H1 (cell line): ENCODE measurements around the gene TRAF3IP3. TPM values are rescaled to one million over a fixed set of nuclear protein-coding genes. Genes with fewer than 3 reads are reported as not detected.

Source experiments
- CTCF ChIA-PET: fragments of 300-600 bp; sonication (Branson Sonifier 250); formaldehyde crosslinking; loops from one replicate; lab custom pipeline; 2021; ENCODE audit not compliant: partially characterized antibody; lab: Charles Lee
- POLR2A ChIA-PET: fragments of 300-600 bp; sonication (Branson Sonifier 250); formaldehyde crosslinking; loops from one replicate; lab custom pipeline; 2021; ENCODE audit warnings: inconsistent platforms; ENCODE audit not compliant: partially characterized antibody; lab: Charles Lee
- DNase-seq, 2 experiments: peaks; one replicate each; pipeline versions ENCODE4 v3.0.0 to v3.0.0-alpha.2; 2010 to 2022; ENCODE audit warnings: low spot score in 2 of 2, low read depth in 1 of 2, mixed read lengths in 1 of 2
- FAIRE-seq: peaks from 2 replicates; lab custom pipeline; 2011; peaks lifted over from hg19 to GRCh38; lab: Jason Lieb, UNC
- H2AFZ ChIP-seq: 2 replicates; pipeline ENCODE4 v1.8.1; 2012; ENCODE audit warnings: low read length, inconsistent platforms
- H2AK5ac ChIP-seq: 2 replicates; pipeline ENCODE4 v1.6.1; 2013; ENCODE audit warnings: low read depth, low read length
- H2BK120ac ChIP-seq: replicated peaks from 2 replicates; pipeline ENCODE3; 2013; ENCODE audit warnings: low read depth, low read length, inconsistent platforms
- H2BK12ac ChIP-seq: 2 replicates; pipeline ENCODE4 v1.6.1; 2013; ENCODE audit warnings: low read depth, low read length
- H2BK15ac ChIP-seq: 2 replicates; pipeline ENCODE4 v1.6.1; 2013; ENCODE audit warnings: low read length
- H2BK20ac ChIP-seq: 2 replicates; pipeline ENCODE4 v1.6.1; 2013; ENCODE audit warnings: low read length
- H2BK5ac ChIP-seq: 2 replicates; pipeline ENCODE4 v1.6.1; 2013; ENCODE audit warnings: low read depth, low read length
- H3K14ac ChIP-seq: 2 replicates; pipeline ENCODE4 v1.6.1; 2013; ENCODE audit warnings: inconsistent platforms; ENCODE audit not compliant: insufficient read length
- H3K18ac ChIP-seq: 2 replicates; pipeline ENCODE4 v1.6.1; 2013; ENCODE audit warnings: low read length; ENCODE audit errors: extremely low read depth
- H3K23ac ChIP-seq: 2 replicates; pipeline ENCODE4 v1.6.1; 2013; ENCODE audit warnings: inconsistent platforms; ENCODE audit not compliant: insufficient read length
- H3K23me2 ChIP-seq: 2 replicates; pipeline ENCODE4 v1.6.1; 2013; ENCODE audit warnings: low read depth, low read length
- H3K27ac ChIP-seq: 2 replicates; pipeline ENCODE4 v1.6.1; 2011; ENCODE audit warnings: low read depth, low read length, inconsistent platforms
- H3K27me3 ChIP-seq, 4 experiments: replicated peaks in 1 of 4; 1 replicate in 1 of 4; 2 replicates in 3 of 4; pipeline versions ENCODE4 v1.6.1 to v1.8.1; 2011 to 2013; ENCODE audit warnings: low read length in 3 of 4, mild to moderate bottlenecking in 3 of 4, inconsistent platforms in 2 of 4, mixed read lengths in 2 of 4, moderate library complexity in 1 of 4; ENCODE audit not compliant: control insufficient read depth in 3 of 4, insufficient read depth in 3 of 4; ENCODE audit errors: extremely low read depth in 1 of 4
- H3K36me3 ChIP-seq, 4 experiments: 2 replicates each; pipeline versions ENCODE4 v1.6.1 to v1.8.1; 2011 to 2013; ENCODE audit warnings: mild to moderate bottlenecking in 4 of 4, low read length in 3 of 4, moderate library complexity in 2 of 4, control low read depth in 1 of 4, inconsistent platforms in 1 of 4; ENCODE audit not compliant: insufficient read depth in 4 of 4, control insufficient read depth in 2 of 4
- H3K4ac ChIP-seq: replicated peaks from 2 replicates; pipeline ENCODE3; 2013; ENCODE audit warnings: low read length, low read depth, mixed read lengths, inconsistent platforms; ENCODE audit not compliant: insufficient read length
- H3K4me1 ChIP-seq, 4 experiments: replicated peaks in 1 of 4; 1 replicate in 1 of 4; 2 replicates in 3 of 4; pipeline versions ENCODE4 v1.6.1 to v1.8.1; 2011 to 2013; ENCODE audit warnings: low read length in 3 of 4, inconsistent platforms in 2 of 4, mixed read lengths in 1 of 4; ENCODE audit not compliant: insufficient read depth in 4 of 4, control insufficient read depth in 3 of 4
- H3K4me2 ChIP-seq, 2 experiments: 2 replicates each; pipeline versions ENCODE4 v1.6.1 to v1.8.1; 2011 to 2013; ENCODE audit warnings: low read depth in 2 of 2, low read length in 2 of 2, control low read depth in 1 of 2, inconsistent platforms in 1 of 2, mild to moderate bottlenecking in 1 of 2; ENCODE audit not compliant: insufficient read depth in 1 of 2
- H3K4me3 ChIP-seq, 4 experiments: fragments of 200-600, 300-600 bp in 1 of 4; sonication (generic), shearing (Covaris generic), sonication (Bioruptor Twin) in 1 of 4; 2 replicates each; pipeline versions ENCODE4 v1.5.1 to v1.8.1; 2011 to 2016; ENCODE audit warnings: low read length in 4 of 4, low read depth in 3 of 4, control low read depth in 2 of 4, inconsistent platforms in 2 of 4, mild to moderate bottlenecking in 2 of 4, mixed read lengths in 1 of 4, moderate library complexity in 1 of 4; ENCODE audit not compliant: insufficient read depth in 2 of 4; ENCODE audit errors: extremely low read depth in 1 of 4
- H3K56ac ChIP-seq: replicated peaks from 2 replicates; pipeline ENCODE3; 2013; ENCODE audit warnings: low read depth, mild to moderate bottlenecking, mixed read lengths, low read length, inconsistent platforms; ENCODE audit not compliant: insufficient read length
- H3K79me1 ChIP-seq: 2 replicates; pipeline ENCODE4 v1.6.1; 2013; ENCODE audit warnings: low read depth, low read length, control low read depth
- H3K79me2 ChIP-seq, 2 experiments: 2 replicates each; pipeline versions ENCODE4 v1.6.1 to v1.8.1; 2012 to 2013; ENCODE audit warnings: low read length in 2 of 2, mild to moderate bottlenecking in 2 of 2, inconsistent platforms in 1 of 2; ENCODE audit not compliant: insufficient read depth in 2 of 2, control insufficient read depth in 1 of 2
- H3K9ac ChIP-seq, 4 experiments: replicated peaks in 1 of 4; 1 replicate in 1 of 4; 2 replicates in 3 of 4; pipeline versions ENCODE4 v1.6.1 to v1.8.1; 2011 to 2013; ENCODE audit warnings: low read depth in 3 of 4, low read length in 3 of 4, control low read depth in 2 of 4, mild to moderate bottlenecking in 2 of 4, moderate library complexity in 2 of 4, inconsistent platforms in 1 of 4; ENCODE audit errors: extremely low read depth in 1 of 4
- H3K9me3 ChIP-seq, 2 experiments: 2 replicates each; pipeline versions ENCODE4 v1.6.1 to v1.8.1; 2012 to 2013; ENCODE audit warnings: mild to moderate bottlenecking in 2 of 2, moderate library complexity in 2 of 2, control low read depth in 1 of 2, inconsistent platforms in 1 of 2, low read depth in 1 of 2, low read length in 1 of 2, mixed read lengths in 1 of 2; ENCODE audit not compliant: insufficient read depth in 2 of 2
- H4K20me1 ChIP-seq, 2 experiments: replicated peaks in 1 of 2; 2 replicates each; pipeline versions ENCODE3 to v1.8.1; 2011 to 2013; ENCODE audit warnings: inconsistent platforms in 2 of 2, low read length in 2 of 2, mild to moderate bottlenecking in 1 of 2; ENCODE audit not compliant: insufficient read depth in 2 of 2, control insufficient read depth in 1 of 2
- H4K5ac ChIP-seq: 2 replicates; pipeline ENCODE4 v1.6.1; 2013; ENCODE audit warnings: low read length, low read depth, mixed read lengths, inconsistent platforms; ENCODE audit not compliant: insufficient read length
- H4K8ac ChIP-seq: 2 replicates; pipeline ENCODE4 v1.8.0; 2013; ENCODE audit warnings: mild to moderate bottlenecking, moderate library complexity, low read length, inconsistent platforms; ENCODE audit not compliant: insufficient read depth; ENCODE audit errors: extremely low read depth
- H4K91ac ChIP-seq: replicated peaks from 2 replicates; pipeline ENCODE3; 2013; ENCODE audit warnings: low read length, mixed read lengths, inconsistent platforms; ENCODE audit not compliant: insufficient read length
- BRCA1 ChIP-seq: IDR thresholded peaks from 2 replicates; pipeline ENCODE4 v1.6.1; 2012; ENCODE audit warnings: low read depth, low read length, improper control_type of control experiment
- CTBP2 ChIP-seq: IDR thresholded peaks from 2 replicates; pipeline ENCODE4 v1.7.0; 2011; ENCODE audit warnings: borderline replicate concordance, mild to moderate bottlenecking, moderate library complexity, mixed read lengths, low read length; ENCODE audit not compliant: insufficient read depth, insufficient read length
- POLR2A ChIP-seq, 2 experiments: IDR thresholded peaks; 1 replicate in 1 of 2; 2 replicates in 1 of 2; pipeline ENCODE4 v1.6.1; 2011; ENCODE audit warnings: low read depth in 2 of 2, low read length in 2 of 2, mild to moderate bottlenecking in 2 of 2; ENCODE audit errors: control extremely low read depth in 1 of 2
- RNF2 ChIP-seq: fragments of 200-900, 300-1000 bp; sonication (generic); IDR thresholded peaks from 2 replicates; pipeline ENCODE4 v1.7.1; 2016; ENCODE audit warnings: borderline replicate concordance, low read depth, mild to moderate bottlenecking, antibody characterized with exemption, low read length; ENCODE audit not compliant: poor library complexity, severe bottlenecking; ENCODE audit errors: missing control alignments
- SP1 ChIP-seq: IDR thresholded peaks from 2 replicates; pipeline ENCODE4 v1.6.1; 2011; ENCODE audit warnings: low read depth, low read length
- SUZ12 ChIP-seq: fragments of 200-600 bp; sonication (generic); IDR thresholded peaks from 2 replicates; pipeline ENCODE4 v1.6.1; 2012; ENCODE audit warnings: mild to moderate bottlenecking, inconsistent platforms, low read length, moderate library complexity, mixed read lengths
- ZNF274 ChIP-seq: IDR thresholded peaks from 2 replicates; pipeline ENCODE4 v1.7.0; 2012; ENCODE audit warnings: low read length, borderline replicate concordance; ENCODE audit errors: extremely low read depth
- WGBS, 2 experiments: shearing (Covaris generic) in 1 of 2; methylation state at CpG; one replicate each; pipeline versions ENCODE4 v1.1.6 to v1.1.7; 2013 to 2015; ENCODE audit warnings: low lambda C conversion rate in 2 of 2, mixed read lengths in 2 of 2, inconsistent platforms in 1 of 2, low coverage in 1 of 2, missing lambda C conversion rate in 1 of 2; ENCODE audit not compliant: insufficient replicate concordance in 2 of 2, insufficient coverage in 1 of 2, insufficient read length in 1 of 2; ENCODE audit errors: extremely low coverage in 1 of 2, missing lambda C conversion rate in 1 of 2; 5-methylcytosine and 5-hydroxymethylcytosine counted together
- polyA plus RNA-seq, 7 experiments: library from polyadenylated mRNA; depleted of rRNA in 3 of 7; stranded (reverse) in 5 of 7; unstranded in 2 of 7; fragments of >200 nt in 5 of 7; fragments of 200-250 nt in 2 of 7; gene quantifications; 1 replicate in 5 of 7; 2 replicates in 1 of 7; 4 replicates in 1 of 7; pipeline versions ENCODE4 v1.2.1 to v1.2.3, GENCODE V29; 2011 to 2013; ENCODE audit warnings: missing spikeins in 2 of 7, mixed read lengths in 2 of 7
- total RNA-seq: library from RNA; stranded (reverse); fragmentation: NEBNext Ultra II Directional; extraction: Animal tissue kit (Norgen Biotek cat#: 25700); gene quantifications from 2 replicates; pipeline ENCODE4 v1.2.1, GENCODE V29; 2021

TRAF3IP3 gene
- total and polyA plus RNA-seq, 2 of the 8 experiments (the other 6 are each of a cell fraction or from before 2014, with no cell fraction given), result not detected

DNA sequence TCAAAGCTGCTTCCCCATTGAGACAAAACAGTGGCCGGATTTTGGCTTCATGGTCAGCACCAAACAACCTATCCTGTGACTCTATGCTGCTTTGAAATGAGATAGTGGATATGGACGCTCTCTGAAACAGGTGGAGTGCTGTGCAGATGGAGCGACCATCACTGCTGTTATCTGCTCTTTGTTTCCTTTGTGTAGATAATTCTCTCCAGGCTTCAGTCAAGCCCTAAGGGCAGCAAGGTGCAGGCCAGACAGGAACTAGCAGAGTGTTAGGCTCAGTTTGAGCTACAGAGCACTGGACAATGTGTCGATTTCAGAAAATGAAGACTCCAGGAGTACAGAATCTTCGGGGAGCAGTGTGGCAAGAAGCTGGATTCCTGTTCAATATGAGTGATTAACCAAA is 54.9 kb downstream of the TRAF3IP3 start:
- H3K9me3 ChIP-seq, result no peaks in the 10 kb centered on the region
- H3K4me1 ChIP-seq, result peaks cover 0 to 3% (median 0%) of the 10 kb centered on the region in 4 experiments; a peak in 1 of 7 replicates
- no peaks in the 10 kb centered on the region for H3K79me1 ChIP-seq
- H2BK12ac ChIP-seq, result no peak overlapping the region
- no peak overlapping the region for H3K14ac ChIP-seq
- no peaks in the 10 kb centered on the region for H3K36me3 ChIP-seq
- TF ChIP-seq CTBP2 (no peak), SP1 (no peak), BRCA1 (no peak), POLR2A (IDR thresholded peaks at IDR 0.05; ENCODE audit: control extremely low read depth in 1 of 2, low read depth in 2 of 2, low read length in 2 of 2) (no peak), RNF2 (no peak), SUZ12 (no peak), ZNF274 (no peak)
- TF ChIP-seq, all 59 proteins: peak for 0
- H2BK120ac ChIP-seq, result no peak overlapping the region
- no peak overlapping the region for H4K8ac ChIP-seq
- H3K4ac ChIP-seq, result no peak overlapping the region
- peak overlapping the region; percentile 92 for H2AFZ ChIP-seq
- 87% methylated on average over 5 of the region's 5 CpGs; no CpG with 5 or more reads in 1 of the 2 experiments for WGBS, 2 experiments
- DNase-seq (no peak), FAIRE-seq (no peak)
- H3K27me3 ChIP-seq, result no peaks in the 10 kb centered on the region
- no peak overlapping the region for H2BK15ac ChIP-seq
- no peak overlapping the region for H3K23ac ChIP-seq
- H3K9ac ChIP-seq, result no peak overlapping the region
- H2BK5ac ChIP-seq, result no peak overlapping the region
- peaks cover 4% of the 10 kb centered on the region; the same call in 1 of the 2 replicates for H3K23me2 ChIP-seq
- H4K91ac ChIP-seq, result no peak overlapping the region
- H4K20me1 ChIP-seq, result no peaks in the 10 kb centered on the region
- no peak overlapping the region for H2BK20ac ChIP-seq
- H3K18ac ChIP-seq, result no peak overlapping the region
- H3K4me2 ChIP-seq, result no peak overlapping the region
- no peak overlapping the region for H2AK5ac ChIP-seq
- no peaks in the 10 kb centered on the region for H3K79me2 ChIP-seq
- no peak overlapping the region for H3K27ac ChIP-seq
- H3K56ac ChIP-seq, result no peak overlapping the region
- no peak overlapping the region for H3K4me3 ChIP-seq
- no peak overlapping the region for H4K5ac ChIP-seq
- POLR2A ChIA-PET, result no interaction called here
- CTCF ChIA-PET, result interaction anchor here (0.9 to 11.7 kb wide), 3 partner anchors 13 to 50 kb away, joined by 3 to 254 read pairs (median 3); partner anchors contain the start of gene UTP25
